DND-41 (cell line): ENCODE data around the gene SMOC2.

Experiments
- ATAC-seq: fragments of 200-7000 bp; cut with Tn5 transposase; 3 replicates; pipeline ENCODE4 v1.9.1; 2021; ENCODE audit warnings: low read depth; ENCODE audit not compliant: insufficient read depth
- DNase-seq: peaks from one replicate; pipeline ENCODE4 v3.0.0-alpha.2; 2020
- H2AFZ ChIP-seq: 2 replicates; pipeline ENCODE4 v1.6.0; 2012; ENCODE audit warnings: low read depth, low read length
- H3K27ac ChIP-seq: 2 replicates; pipeline ENCODE4 v1.5.1; 2012; ENCODE audit warnings: low read length, inconsistent platforms
- H3K27me3 ChIP-seq: fragments of 200-600 bp; sonication (generic); 2 replicates; pipeline ENCODE4 v1.6.0; 2012; ENCODE audit warnings: low read length, mild to moderate bottlenecking, inconsistent platforms; ENCODE audit not compliant: insufficient read depth, poor library complexity
- H3K36me3 ChIP-seq: 2 replicates; pipeline ENCODE4 v1.5.1; 2012; ENCODE audit warnings: low read length, inconsistent platforms; ENCODE audit not compliant: insufficient read depth
- H3K4me1 ChIP-seq: 2 replicates; pipeline ENCODE4 v1.5.1; 2012; ENCODE audit warnings: mild to moderate bottlenecking, low read length; ENCODE audit not compliant: insufficient read depth
- H3K4me2 ChIP-seq: 2 replicates; pipeline ENCODE4 v1.6.0; 2012; ENCODE audit warnings: mild to moderate bottlenecking, moderate library complexity, low read length, inconsistent platforms; ENCODE audit not compliant: insufficient read depth
- H3K4me3 ChIP-seq, 2 experiments: fragments of 200-600 bp in 1 of 2; shearing (Covaris generic) in 1 of 2; 2 replicates each; pipeline ENCODE4 v1.5.1; 2012 to 2016; ENCODE audit warnings: inconsistent platforms in 2 of 2, low read length in 2 of 2, mild to moderate bottlenecking in 2 of 2, low read depth in 1 of 2, moderate library complexity in 1 of 2
- H3K79me2 ChIP-seq: 2 replicates; pipeline ENCODE4 v1.6.0; 2012; ENCODE audit warnings: low read length, inconsistent platforms; ENCODE audit not compliant: insufficient read depth
- H3K9ac ChIP-seq: 2 replicates; pipeline ENCODE4 v1.6.0; 2012; ENCODE audit warnings: low read depth, mild to moderate bottlenecking, inconsistent platforms, low read length, moderate library complexity
- H3K9me3 ChIP-seq: 2 replicates; pipeline ENCODE4 v1.5.1; 2012; ENCODE audit warnings: low read length, moderate library complexity, mild to moderate bottlenecking, inconsistent platforms; ENCODE audit not compliant: insufficient read depth, severe bottlenecking
- H4K20me1 ChIP-seq: 2 replicates; pipeline ENCODE4 v1.6.0; 2012; ENCODE audit warnings: low read length; ENCODE audit not compliant: insufficient read depth
- CTCF ChIP-seq: IDR thresholded peaks from 2 replicates; pipeline ENCODE4 v1.5.1; 2012; ENCODE audit warnings: borderline replicate concordance, low read length, moderate library complexity, mild to moderate bottlenecking; ENCODE audit not compliant: poor library complexity, severe bottlenecking; ENCODE audit errors: extremely low read depth
- EZH2 ChIP-seq: IDR thresholded peaks from 3 replicates; pipeline ENCODE4 v1.6.1; 2012; ENCODE audit warnings: borderline replicate concordance, low read depth, mild to moderate bottlenecking, moderate library complexity, low read length, inconsistent platforms; ENCODE audit not compliant: severe bottlenecking

SMOC2 gene

GRCh38 chr6:168403370-168404005 lies 37.5 kb upstream of the SMOC2 start:
- Histone ChIP-seq H3K36me3 (no peaks in the 10 kb centered on the region), H3K9ac (no peak overlapping the region), H2AFZ (no peak overlapping the region), H3K4me2 (no peak overlapping the region), H3K27ac (no peak overlapping the region), H4K20me1 (no peaks in the 10 kb centered on the region), H3K4me3 (no peak overlapping the region), H3K27me3 (no peaks in the 10 kb centered on the region), H3K9me3 (no peaks in the 10 kb centered on the region), H3K4me1 (no peaks in the 10 kb centered on the region), H3K79me2 (no peaks in the 10 kb centered on the region)
- DNase-seq (no peak), ATAC-seq (no peak)
- TF ChIP-seq EZH2 = no peak
- TF ChIP-seq CTCF = no peak

GRCh38 chr6:168404560-168404959 lies 36.4 kb upstream of the SMOC2 start:
- ATAC-seq (no peak), DNase-seq (no peak)
- no peaks in the 10 kb centered on the region for H3K9me3 ChIP-seq
- no peaks in the 10 kb centered on the region for H3K36me3 ChIP-seq
- TF ChIP-seq CTCF (no peak), EZH2 (no peak)
- no peak overlapping the region for H2AFZ ChIP-seq
- no peaks in the 10 kb centered on the region for H3K27me3 ChIP-seq
- H3K4me2 ChIP-seq = no peak overlapping the region
- no peak overlapping the region for H3K27ac ChIP-seq
- no peak overlapping the region for H3K4me3 ChIP-seq
- no peaks in the 10 kb centered on the region for H3K4me1 ChIP-seq
- no peaks in the 10 kb centered on the region for H4K20me1 ChIP-seq
- H3K79me2 ChIP-seq = no peaks in the 10 kb centered on the region
- H3K9ac ChIP-seq = no peak overlapping the region

GRCh38 chr6:168407842-168408241 lies 33.1 kb upstream of the SMOC2 start:
- Histone ChIP-seq H3K9ac (no peak overlapping the region), H3K27ac (no peak overlapping the region), H3K4me3 (no peak overlapping the region), H3K36me3 (no peaks in the 10 kb centered on the region), H4K20me1 (no peaks in the 10 kb centered on the region), H3K9me3 (no peaks in the 10 kb centered on the region), H3K79me2 (no peaks in the 10 kb centered on the region), H3K4me2 (no peak overlapping the region), H2AFZ (no peak overlapping the region), H3K4me1 (no peaks in the 10 kb centered on the region), H3K27me3 (no peaks in the 10 kb centered on the region)
- ATAC-seq (no peak), DNase-seq (no peak)
- no peak for TF ChIP-seq EZH2
- no peak for TF ChIP-seq CTCF
